Esophagus squamous epithelium (tissue), 5 donors: Measurements from ENCODE around the gene ECT2L. TPM values are rescaled to one million over a fixed set of nuclear protein-coding genes. Genes with fewer than 3 reads are reported as not detected.
A peak's percentile ranks its signal among the peaks of the same experiment; 100 is the strongest.

Source experiments
- DNase-seq: peaks from one replicate; lab custom pipeline; 2025; lab: John Stamatoyannopoulos, UW
- H3K27ac ChIP-seq, 4 donors: fragments of 200-600 bp; sonication (generic); one replicate each; pipeline ENCODE4 v1.5.1; 2016 to 2019; ENCODE audit warnings: mild to moderate bottlenecking in 1 of 4
- H3K27me3 ChIP-seq, 4 donors: fragments of 200-600 bp; sonication (generic); 1 replicate in 3 of 4; 2 replicates in 1 of 4; pipeline versions ENCODE4 v1.5.1 to v1.6.0; 2017 to 2021; ENCODE audit warnings: antibody characterized with exemption in 1 of 4
- H3K36me3 ChIP-seq, 3 donors: fragments of 200-600 bp; sonication (generic); one replicate each; pipeline ENCODE4 v1.5.1; 2016 to 2019
- H3K4me1 ChIP-seq, 3 donors: fragments of 200-600 bp; sonication (generic); one replicate each; pipeline ENCODE4 v1.5.1; 2017 to 2019
- H3K4me3 ChIP-seq, 4 donors: fragments of 200-600 bp; sonication (generic); 1 replicate in 3 of 4; 2 replicates in 1 of 4; pipeline ENCODE4 v1.5.1; 2016 to 2019; ENCODE audit warnings: mild to moderate bottlenecking in 2 of 4, moderate library complexity in 1 of 4
- H3K9me3 ChIP-seq, 3 donors: fragments of 200-600 bp; sonication (generic); one replicate each; pipeline ENCODE4 v1.5.1; 2016 to 2019
- POLR2A ChIP-seq, 4 donors: fragments of 450-650 bp; IDR thresholded peaks; one replicate each; pipeline ENCODE4 v1.6.1; 2017; ENCODE audit warnings: antibody characterized with exemption in 4 of 4, mild to moderate bottlenecking in 4 of 4, moderate library complexity in 3 of 4
- WGBS, 2 donors: methylation state at CpG; one replicate each; pipeline ENCODE4 v1.1.5; 2018; 5-methylcytosine and 5-hydroxymethylcytosine counted together
- intact Hi-C: fragments of 100-400 bp; cut with DNase I; formaldehyde crosslinking; loops from one replicate; pipeline ENCODE4 v1.15.0; 2022
- total RNA-seq, 4 donors: library from RNA; depleted of rRNA; stranded (reverse); fragments of >200 nt; gene quantifications; one replicate each; pipeline ENCODE4 v1.1.0, GENCODE V29; 2016
- TF ChIP-seq, protein P1 (sequence below), 6 experiments: fragments of 450-650 bp in 4 of 6; fragments of 200-600 bp in 2 of 6; sonication (generic) in 2 of 6; IDR thresholded peaks; one replicate each; pipeline ENCODE4 v1.5.1; 2016 to 2019; ENCODE audit warnings: antibody characterized with exemption in 6 of 6, mild to moderate bottlenecking in 4 of 6, moderate library complexity in 4 of 6
- donor health status: DM: yes; HTN: yes; CAD: no.

The ECT2L gene
- total RNA-seq, 4 donors from 2014 or later, result not detected

DNA sequence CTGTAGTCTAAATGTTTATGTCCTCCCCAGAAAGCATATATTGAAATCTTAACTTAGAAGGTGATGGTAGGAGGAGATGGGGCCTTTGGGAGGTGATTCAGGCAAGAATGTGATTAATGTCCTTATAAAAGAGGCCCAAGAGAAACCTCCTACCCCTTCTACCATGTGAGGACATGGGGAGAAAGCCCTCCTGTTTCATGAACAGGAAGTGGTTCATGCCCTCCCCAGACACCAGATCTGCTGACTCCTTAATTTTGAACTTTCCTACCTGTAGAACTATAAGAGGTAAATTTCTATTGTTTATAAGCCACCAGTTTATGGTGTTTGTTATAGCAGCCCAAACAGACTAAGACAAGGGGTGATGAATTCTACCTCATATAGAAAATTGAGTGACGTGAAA, 8.7 kb upstream of the ECT2L start:
- H3K27me3 ChIP-seq, result no peaks in the 10 kb centered on the region
- H3K4me3 ChIP-seq, result no peak overlapping the region
- peaks cover 0 to 98% (median 0%) of the 10 kb centered on the region in 3 donors for H3K36me3 ChIP-seq
- intact Hi-C loops, result no loop called here
- no peak for TF ChIP-seq POLR2A (IDR thresholded peaks at IDR 0.05)
- TF ChIP-seq, protein P1, sequence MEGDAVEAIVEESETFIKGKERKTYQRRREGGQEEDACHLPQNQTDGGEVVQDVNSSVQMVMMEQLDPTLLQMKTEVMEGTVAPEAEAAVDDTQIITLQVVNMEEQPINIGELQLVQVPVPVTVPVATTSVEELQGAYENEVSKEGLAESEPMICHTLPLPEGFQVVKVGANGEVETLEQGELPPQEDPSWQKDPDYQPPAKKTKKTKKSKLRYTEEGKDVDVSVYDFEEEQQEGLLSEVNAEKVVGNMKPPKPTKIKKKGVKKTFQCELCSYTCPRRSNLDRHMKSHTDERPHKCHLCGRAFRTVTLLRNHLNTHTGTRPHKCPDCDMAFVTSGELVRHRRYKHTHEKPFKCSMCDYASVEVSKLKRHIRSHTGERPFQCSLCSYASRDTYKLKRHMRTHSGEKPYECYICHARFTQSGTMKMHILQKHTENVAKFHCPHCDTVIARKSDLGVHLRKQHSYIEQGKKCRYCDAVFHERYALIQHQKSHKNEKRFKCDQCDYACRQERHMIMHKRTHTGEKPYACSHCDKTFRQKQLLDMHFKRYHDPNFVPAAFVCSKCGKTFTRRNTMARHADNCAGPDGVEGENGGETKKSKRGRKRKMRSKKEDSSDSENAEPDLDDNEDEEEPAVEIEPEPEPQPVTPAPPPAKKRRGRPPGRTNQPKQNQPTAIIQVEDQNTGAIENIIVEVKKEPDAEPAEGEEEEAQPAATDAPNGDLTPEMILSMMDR (IDR thresholded peaks at IDR 0.05), result no peak
- no peaks in the 10 kb centered on the region for H3K4me1 ChIP-seq
- H3K9me3 ChIP-seq, result no peaks in the 10 kb centered on the region
- WGBS, 2 donors, result 95 to 96% methylated on average over 1 of the region's 1 CpG
- H3K27ac ChIP-seq, result no peak overlapping the region
- DNase-seq, result no peak

DNA sequence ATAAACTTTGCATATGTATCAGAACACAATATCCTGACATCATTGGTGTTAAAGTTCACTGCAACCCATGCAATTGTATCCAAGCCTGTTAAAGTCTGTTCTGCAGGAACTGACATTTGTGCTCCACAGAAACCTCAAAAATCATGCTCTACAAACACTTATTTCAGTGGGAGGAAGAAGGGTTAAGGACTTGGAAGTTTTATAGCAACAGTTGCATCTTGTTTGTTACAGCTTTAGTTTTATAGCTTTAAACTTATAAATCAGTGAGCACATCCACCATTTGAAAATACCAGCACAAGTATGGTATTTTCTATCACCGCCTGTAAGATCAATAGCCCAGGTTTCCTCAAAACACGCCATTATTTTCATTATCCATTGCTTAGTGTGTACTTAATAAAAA, 884 bp downstream of the ECT2L start:
- Histone ChIP-seq H3K4me3 (peak overlapping the region in 1 of 4 donors; percentile 27), H3K9me3 (no peaks in the 10 kb centered on the region), H3K36me3 (peaks cover 0 to 13% (median 0%) of the 10 kb centered on the region in 3 donors), H3K27ac (peak overlapping the region in 1 of 4 donors; percentile 83), H3K27me3 (no peaks in the 10 kb centered on the region), H3K4me1 (peaks cover 0 to 28% (median 0%) of the 10 kb centered on the region in 3 donors)
- 90 to 91% methylated on average over 2 of the region's 2 CpGs for whole genome bisulfite sequencing, 2 donors
- no peak for DNase-seq
- intact Hi-C loops, result no loop called here
- TF ChIP-seq, protein P1 (IDR thresholded peaks at IDR 0.05), result no peak
- TF ChIP-seq POLR2A (IDR thresholded peaks at IDR 0.05), result no peak

DNA sequence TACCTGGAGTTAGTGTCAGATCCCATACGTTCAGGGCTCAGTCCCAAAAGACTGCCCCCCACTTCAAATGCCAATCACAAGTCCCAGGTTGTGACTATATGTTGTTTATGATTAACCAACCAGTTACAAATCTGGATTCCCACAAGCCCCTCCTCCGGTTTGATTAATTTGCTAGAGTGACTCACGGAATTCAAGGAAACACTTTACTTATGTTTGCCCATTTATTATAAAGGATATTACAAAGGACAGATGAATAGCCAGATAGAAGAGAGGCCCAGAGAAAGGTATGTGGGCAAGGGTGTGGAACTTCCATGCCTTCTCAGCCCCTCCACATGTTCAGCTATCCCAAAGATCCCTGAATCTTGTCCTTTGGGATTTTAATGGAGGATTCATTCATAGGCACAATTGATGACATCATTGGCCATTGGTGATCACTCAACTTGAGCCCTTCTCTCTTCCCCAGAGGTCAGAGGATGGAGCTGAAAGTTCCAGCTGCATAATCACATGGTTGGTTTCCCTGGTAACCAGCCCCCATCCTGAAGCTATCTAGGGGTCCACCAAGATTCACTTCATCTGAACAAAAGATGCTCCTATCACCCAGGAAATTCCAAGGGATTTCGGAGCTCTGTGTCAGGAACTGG, 2.0 kb downstream of the ECT2L start:
- Histone ChIP-seq H3K4me1 (peaks cover 0 to 28% (median 0%) of the 10 kb centered on the region in 3 donors), H3K36me3 (peaks cover 0 to 2% (median 0%) of the 10 kb centered on the region in 3 donors), H3K27me3 (no peaks in the 10 kb centered on the region), H3K4me3 (no peak overlapping the region), H3K27ac (no peak overlapping the region), H3K9me3 (no peaks in the 10 kb centered on the region)
- WGBS, 2 donors, result 62 to 74% methylated on average over 4 of the region's 4 CpGs
- no peak for TF ChIP-seq POLR2A (IDR thresholded peaks at IDR 0.05)
- TF ChIP-seq, protein P1 (IDR thresholded peaks at IDR 0.05), result no peak
- intact Hi-C loops, result no loop called here
- no peak for DNase-seq

DNA sequence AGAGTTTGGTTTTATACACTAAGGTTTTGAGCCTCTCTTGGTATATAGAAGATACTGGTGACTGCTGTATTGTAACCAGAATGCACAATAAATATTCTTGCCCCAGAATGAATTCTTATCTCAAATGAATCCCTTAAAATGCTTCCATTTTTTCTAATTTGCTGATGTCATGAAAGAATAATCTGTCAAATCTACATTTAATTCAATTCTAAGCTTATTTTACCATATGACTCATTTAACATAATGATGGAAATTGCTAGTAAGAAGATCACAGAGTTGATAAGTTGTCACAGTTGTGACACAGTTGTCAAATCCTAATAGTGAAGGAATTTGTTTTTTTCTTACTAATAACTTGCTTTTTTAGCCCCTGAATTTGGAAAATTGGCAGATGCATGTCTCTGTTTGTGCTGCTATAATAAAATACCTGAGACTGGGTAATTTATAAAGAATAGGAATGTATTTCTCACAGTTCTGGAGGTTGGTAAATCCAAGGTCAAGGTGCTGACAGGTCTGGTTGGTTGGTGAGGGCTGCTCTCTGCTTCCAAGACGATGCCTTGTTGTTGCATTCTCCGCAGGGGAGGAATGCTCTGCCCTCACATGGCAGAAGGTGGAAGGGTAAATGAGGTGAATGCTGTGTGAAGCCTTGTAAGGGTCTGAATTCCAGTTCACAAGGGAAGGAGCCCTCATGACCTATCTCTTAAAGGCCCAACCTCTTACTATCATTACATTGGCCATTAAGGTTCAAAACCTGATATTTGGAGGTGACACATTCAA, 4.7 kb downstream of the ECT2L start:
- WGBS, 2 donors, result 90 to 100% methylated on average over 2 of the region's 2 CpGs
- TF ChIP-seq POLR2A (IDR thresholded peaks at IDR 0.05), result no peak
- TF ChIP-seq, protein P1 (IDR thresholded peaks at IDR 0.05), result no peak
- Histone ChIP-seq H3K27me3 (no peaks in the 10 kb centered on the region), H3K9me3 (no peaks in the 10 kb centered on the region), H3K36me3 (no peaks in the 10 kb centered on the region), H3K4me3 (no peak overlapping the region), H3K4me1 (peaks cover 0 to 25% (median 0%) of the 10 kb centered on the region in 3 donors), H3K27ac (no peak overlapping the region)
- no peak for DNase-seq
- intact Hi-C loops, result no loop called here

DNA sequence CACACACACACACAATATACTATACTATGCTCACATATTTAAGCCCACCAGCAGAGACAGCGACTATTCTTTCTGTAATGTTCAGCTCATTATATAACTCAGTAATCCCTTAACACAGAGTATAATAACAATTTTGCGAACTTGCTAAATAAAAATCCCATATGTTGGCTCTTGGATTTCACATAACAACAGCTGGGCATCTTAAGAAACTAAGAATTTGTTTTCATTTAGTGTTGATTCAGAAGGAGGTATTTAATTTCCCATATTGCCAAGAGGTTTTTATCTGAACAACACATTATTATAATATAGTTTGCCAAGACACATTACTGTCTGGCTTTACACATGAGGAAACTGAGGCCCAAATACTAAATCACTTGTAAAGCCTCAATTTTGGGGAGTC, 7.4 kb downstream of the ECT2L start:
- H3K36me3 ChIP-seq, result no peaks in the 10 kb centered on the region
- H3K9me3 ChIP-seq, result no peaks in the 10 kb centered on the region
- no peak for TF ChIP-seq POLR2A (IDR thresholded peaks at IDR 0.05)
- TF ChIP-seq, protein P1 (IDR thresholded peaks at IDR 0.05), result no peak
- H3K4me3 ChIP-seq, result no peak overlapping the region
- 76% methylated on average over 2 of the region's 2 CpGs for WGBS, 2 donors
- H3K27me3 ChIP-seq, result no peaks in the 10 kb centered on the region
- H3K4me1 ChIP-seq, result no peaks in the 10 kb centered on the region
- intact Hi-C loops, result no loop called here
- DNase-seq, result no peak
- H3K27ac ChIP-seq, result no peak overlapping the region
